A549 (cell line): ENCODE measurements around the gene NUDT5. TPM values are rescaled to one million over a fixed set of nuclear protein-coding genes. Genes with fewer than 3 reads are reported as not detected.
"Not testable (repeated sequence)": the region's sequence is repeated elsewhere in the genome, so short reads cannot be mapped to it uniquely, and the experiment has no call there.

Source experiments
- ATAC-seq, 2 experiments: fragments of 200-7000 bp in 1 of 2; fragments of >200 bp in 1 of 2; cut with Nextera tagmentation in 1 of 2; cut with Tn5 transposase in 1 of 2; 3 replicates each; pipeline versions ENCODE4 v1.8.0 to v1.9.1; 2018 to 2020; ENCODE audit warnings: mild to moderate bottlenecking in 1 of 2, moderate library complexity in 1 of 2
- CTCF ChIA-PET: fragments of 300-600 bp; sonication (Branson Sonifier 250); formaldehyde crosslinking; extraction: SDS; loops from one replicate; lab custom pipeline; 2021; ENCODE audit warnings: antibody characterized with exemption, inconsistent platforms; lab: Yijun Ruan, JAX
- POLR2A ChIA-PET: fragments of 350-600 bp; formaldehyde crosslinking; extraction: SDS; loops from one replicate; lab custom pipeline; 2021; ENCODE audit warnings: antibody characterized with exemption, inconsistent platforms; lab: Yijun Ruan, JAX
- DNase-seq, 2 experiments: peaks; one replicate each; pipeline versions ENCODE4 v3.0.0 to v3.0.0-alpha.2; 2011 to 2016; ENCODE audit warnings: low read depth in 1 of 2, low spot score in 1 of 2
- FAIRE-seq: peaks from 2 replicates; lab custom pipeline; 2011; peaks lifted over from hg19 to GRCh38; lab: Jason Lieb, UNC
- H3K27ac ChIP-seq, 2 experiments: fragments of >200 bp; sonication (Bioruptor Twin); formaldehyde crosslinking; 3 replicates each; pipeline ENCODE4 v1.5.1; 2016 to 2017
- H3K4me1 ChIP-seq: fragments of >200 bp; sonication (Bioruptor Twin); formaldehyde crosslinking; 3 replicates; pipeline ENCODE4 v1.6.1; 2016
- H3K4me2 ChIP-seq: fragments of >200 bp; sonication (Bioruptor Twin); formaldehyde crosslinking; 3 replicates; pipeline ENCODE4 v1.6.1; 2016
- H3K4me3 ChIP-seq: fragments of >200 bp; sonication (Bioruptor Twin); formaldehyde crosslinking; 3 replicates; pipeline ENCODE4 v1.5.1; 2016
- H3K9me3 ChIP-seq: fragments of >200 bp; sonication (Bioruptor Twin); formaldehyde crosslinking; 3 replicates; pipeline ENCODE4 v1.6.1; 2016
- ATOH8 ChIP-seq: fragments of 250-450 bp; sonication (Bioruptor Pico); IDR thresholded peaks from 2 replicates; pipeline ENCODE4 v1.5.0; 2020; ENCODE audit warnings: low read depth, mild to moderate bottlenecking, moderate library complexity
- BCL3 ChIP-seq: fragments of >200 bp; sonication (Bioruptor Twin); formaldehyde crosslinking; IDR thresholded peaks from 3 replicates; pipeline ENCODE4 v1.6.1; 2016
- BHLHE40 ChIP-seq: IDR thresholded peaks from 2 replicates; pipeline ENCODE4 v1.6.1; 2012; ENCODE audit warnings: low read depth, low read length, inconsistent platforms
- E2F6 ChIP-seq: IDR thresholded peaks from 2 replicates; pipeline ENCODE4 v1.6.1; 2012; ENCODE audit warnings: low read depth, borderline replicate concordance
- ESRRA ChIP-seq: fragments of 150-350 bp; IDR thresholded peaks from 2 replicates; pipeline ENCODE4 v1.6.1; 2014; ENCODE audit warnings: mild to moderate bottlenecking, low read length, borderline replicate concordance
- FOSB ChIP-seq: fragments of 250-450 bp; sonication (Bioruptor Pico); IDR thresholded peaks from 2 replicates; pipeline ENCODE4 v1.5.0; 2020; ENCODE audit warnings: mild to moderate bottlenecking, moderate library complexity
- FOSL2 ChIP-seq, 2 experiments: fragments of 450-650 bp in 1 of 2; fragments of >200 bp in 1 of 2; sonication (Bioruptor Twin) in 1 of 2; formaldehyde crosslinking; IDR thresholded peaks; 2 replicates each; pipeline versions ENCODE4 v1.5.0 to v1.6.1; 2016 to 2020; ENCODE audit warnings: mild to moderate bottlenecking in 1 of 2, moderate library complexity in 1 of 2
- GATA3 ChIP-seq: IDR thresholded peaks from 2 replicates; pipeline ENCODE4 v1.6.1; 2012; ENCODE audit warnings: borderline replicate concordance
- HES2 ChIP-seq: fragments of >200 bp; sonication (Bioruptor Twin); formaldehyde crosslinking; IDR thresholded peaks from 2 replicates; pipeline ENCODE4 v1.6.1; 2016
- HOXA7 ChIP-seq: fragments of 250-450 bp; sonication (Bioruptor Pico); IDR thresholded peaks from 2 replicates; pipeline ENCODE4 v1.5.0; 2020; ENCODE audit warnings: mild to moderate bottlenecking, moderate library complexity
- HOXB5 ChIP-seq: fragments of 250-450 bp; sonication (Bioruptor Pico); IDR thresholded peaks from 2 replicates; pipeline ENCODE4 v1.5.0; 2020; ENCODE audit warnings: mild to moderate bottlenecking, moderate library complexity
- NFE2L2 ChIP-seq: fragments of 150-350 bp; conservative IDR thresholded peaks from 2 replicates; pipeline ENCODE4 v1.6.1; 2014; ENCODE audit warnings: low read length
- PHF8 ChIP-seq: fragments of 200-600 bp; sonication (generic); IDR thresholded peaks from 2 replicates; pipeline ENCODE4 v1.6.1; 2016; ENCODE audit warnings: low read depth, mild to moderate bottlenecking, antibody characterized with exemption, moderate library complexity, borderline replicate concordance
- POLR2AphosphoS2 ChIP-seq: conservative IDR thresholded peaks from 2 replicates; pipeline ENCODE4 v1.6.1; 2012; ENCODE audit warnings: low read length, improper control_type of control experiment, inconsistent platforms
- RARB ChIP-seq: fragments of 250-450 bp; sonication (Bioruptor Pico); IDR thresholded peaks from 2 replicates; pipeline ENCODE4 v1.8.0; 2021; ENCODE audit warnings: mild to moderate bottlenecking, moderate library complexity
- TP53 ChIP-seq: fragments of 250-450 bp; sonication (Bioruptor Pico); IDR thresholded peaks from 2 replicates; pipeline ENCODE4 v1.5.0; 2021; ENCODE audit warnings: mild to moderate bottlenecking, moderate library complexity
- ZC3H11A ChIP-seq: fragments of 450-650 bp; IDR thresholded peaks from 2 replicates; pipeline ENCODE4 v1.6.1; 2014; ENCODE audit warnings: antibody characterized with exemption, mild to moderate bottlenecking
- ZSCAN20 ChIP-seq: fragments of 250-450 bp; sonication (Bioruptor Pico); IDR thresholded peaks from 2 replicates; pipeline ENCODE4 v1.8.0; 2022; ENCODE audit warnings: mild to moderate bottlenecking, moderate library complexity
- WGBS: methylation state at CpG from one replicate; pipeline ENCODE4 v1.1.6; 2017; ENCODE audit errors: missing lambda C conversion rate; 5-methylcytosine and 5-hydroxymethylcytosine counted together
- polyA plus RNA-seq, 4 experiments: library from polyadenylated mRNA; depleted of rRNA in 3 of 4; stranded (reverse); fragments of >200 nt; fragmentation: RNase III in 1 of 4; extraction: RNeasy Plus Mini Kit Qiagen cat#74134 plus additional on column Dnase treatment in 1 of 4; gene quantifications; 2 replicates in 3 of 4; 3 replicates in 1 of 4; pipeline ENCODE4 v1.2.3, GENCODE V29; 2011 to 2017

Gene NUDT5
- polyA plus RNA-seq, 2 of the 4 experiments (the other 2 are of a cell fraction), result 146 to 190 TPM

- H3K9me3 ChIP-seq, POLR2A ChIA-PET, DNase-seq, H3K4me3 ChIP-seq, H3K4me1 ChIP-seq, ATAC-seq, FAIRE-seq, H3K27ac ChIP-seq, H3K4me2 ChIP-seq: not testable (repeated sequence)
- WGBS, result 94% methylated on average over 6 of the region's 6 CpGs
- TF ChIP-seq ZC3H11A, result peak; percentile 74
- CTCF ChIA-PET, result interaction anchor here (0.6 to 1.4 kb wide), 2 partner anchors 24 to 748 kb away, joined by 3 read pairs; partner anchors contain the start of genes CDC123 and NUDT5
These were observed 24.2 kb downstream of the NUDT5 start for GRCh38 chr10:12171512-12171911.

GRCh38 chr10:12165999-12166775, 29.5 kb downstream of the NUDT5 start:
- ATAC-seq (no peak), DNase-seq (no peak), FAIRE-seq (no peak)
- TF ChIP-seq RARB, result no peak
- TF ChIP-seq FOSL2 (IDR thresholded peaks at IDR 0.05), result no peak
- TF ChIP-seq FOSL2 (CRISPR knock-in tag; IDR thresholded peaks at IDR 0.05), result no peak
- no peak for TF ChIP-seq ZSCAN20 (CRISPR knock-in tag)
- no peak for TF ChIP-seq TP53 (CRISPR knock-in tag)
- TF ChIP-seq HES2, result no peak
- TF ChIP-seq GATA3, result no peak
- no peak for TF ChIP-seq BHLHE40
- no peak for TF ChIP-seq FOSB (CRISPR knock-in tag)
- no peaks in the 10 kb centered on the region for H3K4me1 ChIP-seq
- no peak overlapping the region for H3K27ac ChIP-seq
- H3K4me3 ChIP-seq, result no peak overlapping the region
- H3K9me3 ChIP-seq, result no peaks in the 10 kb centered on the region
- ChIA-PET CTCF (interaction anchor here (0.9 to 1.3 kb wide), 2 partner anchors 10 to 48 kb away, joined by 3 read pairs; no protein-coding TSS in a partner anchor), POLR2A (no interaction called here)
- no peak overlapping the region for H3K4me2 ChIP-seq
- WGBS, result 92% methylated on average over 6 of the region's 6 CpGs

- POLR2A ChIA-PET, result no interaction called here
- ATAC-seq (no peak), DNase-seq (no peak), FAIRE-seq (no peak)
- CTCF ChIA-PET, result interaction anchor here (0.6 kb wide), 1 partner anchor 944 kb away, joined by 3 read pairs; no protein-coding TSS in a partner anchor
- Histone ChIP-seq H3K4me2 (no peak overlapping the region), H3K4me3 (no peak overlapping the region), H3K4me1 (no peaks in the 10 kb centered on the region), H3K9me3 (no peaks in the 10 kb centered on the region), H3K27ac (no peak overlapping the region)
- TF ChIP-seq ZC3H11A (no peak), ESRRA (no peak), E2F6 (no peak), RARB (no peak), HOXA7 (CRISPR knock-in tag) (no peak), PHF8 (no peak), POLR2AphosphoS2 (no peak), ATOH8 (CRISPR knock-in tag) (no peak), HOXB5 (CRISPR knock-in tag) (no peak), NFE2L2 (no peak), BCL3 (no peak)
- 62% methylated on average over 3 of the region's 3 CpGs for WGBS
These were observed 30.7 kb downstream of the NUDT5 start for GRCh38 chr10:12165036-12165435.
